Measurements from ENCODE around the gene DPAGT1.
"Not testable (repeated sequence)": the region's sequence is repeated elsewhere in the genome, so short reads cannot be mapped to it uniquely, and the experiment has no call there.

DPAGT1 gene

DNA sequence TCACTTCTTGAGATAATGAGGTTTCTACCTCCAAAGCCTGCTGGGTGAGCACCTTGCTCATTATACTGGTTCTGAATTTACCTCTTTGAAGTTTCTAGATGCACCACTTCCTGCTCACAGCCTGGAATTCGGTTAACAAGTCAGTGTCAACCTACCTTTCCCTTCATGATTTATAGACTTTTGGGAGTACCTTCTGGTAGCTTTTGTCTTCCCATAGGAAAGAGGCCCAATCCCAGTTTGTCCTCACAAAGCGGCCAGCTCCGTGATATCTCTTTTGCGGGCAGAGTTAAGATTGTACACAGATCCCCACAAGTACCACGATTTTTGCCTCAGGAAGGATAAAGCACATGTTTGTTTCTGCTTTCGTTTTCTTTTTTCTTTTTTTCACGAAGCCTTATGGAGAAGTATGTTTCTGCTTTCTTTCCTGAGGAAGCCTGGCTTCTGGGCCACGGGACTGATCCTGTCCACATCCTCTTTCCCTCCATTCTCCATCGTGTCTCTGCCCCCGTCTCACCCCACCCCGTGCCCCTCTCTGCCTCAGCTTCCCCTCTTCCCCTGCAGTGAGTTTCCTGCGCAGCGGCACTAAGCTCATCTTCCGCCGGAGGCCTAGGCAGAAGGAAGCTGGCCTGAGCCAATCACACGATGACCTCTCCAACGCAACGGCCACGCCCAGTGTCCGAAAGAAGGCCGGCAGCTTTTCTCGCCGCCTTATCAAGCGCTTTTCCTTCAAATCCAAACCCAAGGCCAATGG lies 14.0 kb upstream of the DPAGT1 start:
- DNase-seq: no peak

GRCh38 chr11:119114351-119114750 lies 12.7 kb upstream of the DPAGT1 start:
- DNase-seq: no peak

- no peak for DNase-seq
Measured at GRCh38 chr11:119113716-119114115, 12.1 kb upstream of the DPAGT1 start.

DNA sequence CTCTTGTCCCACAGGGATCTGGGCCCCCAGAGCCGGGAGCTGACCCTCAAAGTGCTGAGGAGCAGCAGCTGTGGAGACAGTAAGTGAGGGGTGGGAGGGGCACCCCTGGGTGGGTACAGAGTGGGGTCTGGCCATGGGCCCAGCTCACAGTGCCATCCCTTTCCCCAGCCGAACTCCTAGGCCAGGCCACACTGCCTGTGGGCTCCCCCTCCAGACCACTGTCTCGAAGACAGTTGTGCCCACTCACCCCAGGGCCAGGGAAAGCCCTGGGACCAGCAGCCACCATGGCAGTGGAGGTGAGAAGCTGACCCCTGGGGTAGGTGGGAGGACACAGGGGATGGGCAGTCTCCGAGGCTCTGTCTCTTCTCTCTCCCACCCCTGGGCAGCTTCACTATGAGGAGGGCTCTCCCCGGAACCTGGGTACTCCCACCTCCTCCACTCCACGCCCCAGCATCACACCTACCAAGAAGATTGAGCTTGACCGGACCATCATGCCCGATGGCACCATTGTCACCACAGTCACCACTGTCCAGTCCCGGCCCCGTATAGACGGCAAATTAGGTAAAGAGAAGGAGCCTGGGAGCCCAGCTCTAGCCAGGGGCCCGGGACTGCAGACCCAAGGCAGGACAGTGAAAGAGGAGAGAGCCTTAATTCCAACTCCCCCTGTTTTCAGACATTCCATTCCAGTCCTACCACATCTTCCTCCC lies 10.8 kb upstream of the DPAGT1 start:
- no peak for DNase-seq

- DNase-seq: no peak
Measured at GRCh38 chr11:119111361-119111925, 9.8 kb upstream of the DPAGT1 start.

DNA sequence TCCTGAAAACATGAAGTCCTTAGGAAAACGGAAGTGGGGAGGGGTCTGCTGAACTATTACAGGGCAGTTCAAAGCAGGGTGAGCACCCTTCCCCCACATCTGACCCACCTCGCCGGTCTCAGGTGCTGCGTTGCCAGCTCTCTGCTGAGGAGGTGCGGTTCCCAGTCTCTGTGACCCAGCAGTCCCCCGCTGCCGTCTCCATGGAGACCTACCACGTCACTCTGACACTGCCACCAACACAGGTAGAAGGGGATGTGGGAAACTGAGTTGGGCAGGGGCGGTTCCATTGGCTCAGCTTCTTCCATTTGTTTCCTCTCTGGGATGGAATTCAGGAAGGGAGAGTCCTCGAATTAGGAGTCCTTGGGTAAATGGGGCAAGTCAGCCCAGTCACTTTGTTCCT lies 8.8 kb upstream of the DPAGT1 start:
- no peak for DNase-seq

GRCh38 chr11:119109843-119110242 lies 8.2 kb upstream of the DPAGT1 start:
- DNase-seq: no peak

DNA sequence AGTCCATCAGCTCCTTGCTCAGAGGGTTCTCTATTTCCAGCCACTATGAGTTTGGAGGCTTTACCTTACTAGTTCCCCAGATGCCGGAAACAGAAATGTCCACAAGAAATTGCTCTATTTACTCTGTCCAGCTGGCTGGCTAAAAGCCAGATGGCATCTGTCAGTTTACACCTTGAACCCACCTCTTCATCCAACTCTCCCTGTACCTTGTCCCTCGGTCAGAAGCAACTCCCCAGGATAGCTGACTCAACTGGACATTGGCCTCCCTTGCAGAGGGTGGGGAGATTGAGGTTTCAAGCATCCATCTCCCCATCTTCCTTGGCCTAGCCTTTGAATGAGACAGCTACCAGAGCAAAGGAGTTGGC lies 7.2 kb upstream of the DPAGT1 start:
- no peak for DNase-seq

GRCh38 chr11:119108146-119108856 lies 6.6 kb upstream of the DPAGT1 start:
- peak; percentile 68 for DNase-seq

DNA sequence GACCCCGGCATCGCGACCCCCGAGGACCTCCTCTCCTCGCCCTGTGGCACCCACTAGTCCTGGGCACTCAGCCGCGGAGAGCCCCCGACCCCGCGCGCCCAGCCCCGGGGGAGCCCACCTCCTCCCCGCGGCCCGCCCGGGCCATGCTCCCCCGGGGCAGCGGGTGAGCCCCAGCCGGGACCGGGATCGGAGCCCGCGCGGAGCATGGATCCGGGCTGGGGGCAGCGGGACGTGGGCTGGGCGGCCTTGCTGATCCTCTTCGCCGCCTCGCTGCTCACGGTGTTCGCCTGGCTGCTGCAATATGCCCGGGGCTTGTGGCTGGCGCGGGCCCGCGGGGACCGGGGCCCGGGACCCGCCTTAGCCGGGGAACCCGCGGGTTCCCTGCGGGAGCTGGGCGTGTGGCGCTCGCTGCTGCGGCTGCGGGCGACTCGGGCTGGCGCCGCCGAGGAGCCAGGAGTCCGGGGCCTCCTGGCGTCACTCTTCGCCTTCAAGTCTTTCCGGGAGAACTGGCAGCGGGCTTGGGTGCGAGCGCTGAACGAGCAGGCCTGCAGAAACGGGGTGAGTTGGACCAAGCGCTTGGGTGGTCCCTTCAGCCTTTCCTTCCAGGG lies 6.0 kb upstream of the DPAGT1 start:
- peak; percentile 46 for DNase-seq

- DNase-seq: peak; percentile 98
Measured at GRCh38 chr11:119106564-119107537, 5.2 kb upstream of the DPAGT1 start, which contains the start of gene C2CD2L. TSS of gene C2CD2L (plus strand) at chr11:119107344. CDS start at chr11:119107742, 398 bp downstream.

DNA sequence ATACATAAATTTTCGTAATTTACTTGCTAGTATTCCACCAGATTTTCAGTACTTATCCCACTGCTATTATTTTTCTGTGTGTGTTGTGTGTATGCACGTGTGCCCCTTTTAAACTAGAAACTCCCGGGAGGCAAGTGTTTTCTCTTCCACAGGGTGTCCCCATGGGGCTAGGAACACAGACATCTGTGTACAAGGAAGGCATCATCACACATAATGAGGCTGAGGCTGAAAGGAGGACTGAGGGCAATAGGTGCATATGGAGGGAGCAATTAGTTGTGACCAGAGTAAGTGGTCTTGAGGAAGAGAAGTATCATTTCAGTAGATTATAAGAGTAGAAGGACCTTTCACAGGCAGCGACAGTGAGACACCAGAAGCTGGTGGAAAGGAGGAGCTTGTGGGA lies 2.1 kb upstream of the DPAGT1 start:
- DNase-seq: peak; percentile 61

DNA sequence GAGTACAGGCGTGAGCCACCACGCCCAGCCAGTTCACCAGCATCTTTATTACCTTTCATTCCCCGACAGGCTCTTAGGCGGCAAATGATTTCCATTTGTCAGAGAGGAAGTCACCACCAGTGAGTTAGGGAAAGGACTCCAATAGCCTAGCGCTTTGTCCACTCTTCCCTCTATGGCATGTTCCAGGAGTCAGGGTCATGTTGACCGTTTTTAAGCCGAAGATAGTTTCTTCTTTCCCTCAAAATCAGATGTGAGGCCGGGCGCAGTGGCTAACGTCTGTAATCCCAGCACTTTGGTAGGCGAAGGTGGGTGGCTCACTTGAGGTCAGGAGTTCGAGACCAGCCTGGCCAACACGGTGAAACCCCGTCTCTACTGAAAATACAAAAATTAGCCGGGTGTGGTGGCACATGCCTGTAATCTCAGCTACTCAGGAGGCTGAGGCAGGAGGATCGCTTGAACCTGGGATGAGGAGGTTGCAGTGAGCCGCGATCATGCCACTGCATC lies 1.6 kb upstream of the DPAGT1 start:
- not testable (repeated sequence) for DNase-seq

DNA sequence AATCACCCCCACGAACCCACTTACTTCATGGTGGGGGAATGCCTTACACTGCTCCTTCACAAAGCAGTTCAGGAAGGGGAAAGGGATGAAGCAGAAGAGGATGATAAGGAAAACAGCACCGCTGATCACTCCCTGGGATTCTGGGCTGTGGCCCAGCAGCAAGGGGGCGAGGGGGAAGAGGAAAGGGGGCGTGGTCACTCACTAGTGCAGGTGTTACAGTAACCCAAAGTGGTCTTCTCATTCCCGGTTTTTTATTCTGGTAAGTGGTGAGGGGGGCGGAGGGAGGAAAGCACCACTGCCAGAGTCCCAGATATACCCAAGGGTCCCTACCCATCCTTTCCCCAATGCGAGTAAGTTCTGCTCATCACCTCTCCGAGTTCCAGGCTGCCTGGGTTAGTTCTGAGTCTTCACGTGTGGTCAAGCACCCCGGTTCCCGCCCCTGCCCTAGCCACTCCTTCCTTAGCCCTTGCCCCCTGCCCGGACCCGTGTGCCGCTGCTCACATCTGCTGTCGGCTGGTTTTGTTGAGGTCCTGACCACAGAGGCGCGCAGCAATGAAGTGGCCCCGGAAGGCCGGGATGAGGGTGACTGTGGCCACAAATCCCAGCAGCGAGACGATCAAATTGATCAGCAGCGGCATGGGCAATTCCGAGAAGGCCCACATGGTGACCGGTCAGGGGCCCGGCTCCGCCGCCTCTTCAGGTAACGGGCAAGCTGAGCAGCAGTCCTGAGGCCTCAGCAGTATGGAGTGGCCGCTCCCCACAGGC lies 477 bp downstream of the DPAGT1 start:
- DNase-seq: peak; percentile 66

- DNase-seq: peak; percentile 76
Measured at GRCh38 chr11:119100246-119100970, 1.2 kb downstream of the DPAGT1 start.

- peak; percentile 91 for DNase-seq
Measured at GRCh38 chr11:119099711-119100110, 1.9 kb downstream of the DPAGT1 start.

DNA sequence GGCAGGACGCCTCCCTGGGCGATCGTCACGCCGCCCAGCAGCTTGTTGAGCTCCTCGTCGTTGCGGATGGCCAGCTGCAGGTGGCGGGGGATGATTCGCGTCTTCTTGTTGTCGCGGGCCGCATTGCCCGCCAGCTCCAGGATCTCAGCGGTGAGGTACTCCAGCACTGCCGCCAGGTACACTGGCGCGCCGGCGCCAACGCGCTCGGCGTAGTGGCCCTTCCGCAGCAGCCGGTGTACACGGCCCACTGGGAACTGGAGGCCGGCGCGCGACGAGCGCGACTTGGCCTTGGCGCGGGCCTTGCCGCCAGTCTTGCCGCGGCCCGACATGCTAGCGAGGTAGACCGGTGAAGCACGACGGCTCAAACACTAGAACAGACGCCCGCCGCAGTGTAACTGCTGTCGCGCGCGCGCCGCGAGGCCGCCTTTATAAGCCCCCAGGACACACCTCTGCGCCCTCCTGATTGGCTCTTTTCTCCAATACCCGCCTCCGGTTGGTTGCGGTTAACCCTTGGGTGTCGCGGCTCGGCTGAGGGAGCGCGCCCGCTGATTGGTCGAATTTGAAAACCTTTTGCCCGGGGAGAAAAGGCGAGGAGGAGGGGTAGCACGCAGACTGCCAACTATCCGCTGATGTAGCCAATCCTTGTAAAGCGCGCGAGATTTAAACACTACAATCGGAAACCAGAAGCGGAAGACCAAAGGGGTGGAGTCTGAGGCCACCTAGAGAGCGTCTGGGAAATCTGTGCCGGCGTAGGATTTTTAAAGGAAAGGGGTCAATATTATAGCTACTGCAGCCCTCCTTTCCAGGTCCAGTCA lies 6.4 kb downstream of the DPAGT1 start:
- DNase-seq: peak; percentile 100

GRCh38 chr11:119094816-119095065 lies 6.9 kb downstream of the DPAGT1 start:
- peak; percentile 87 for DNase-seq
